Retinal pigment epithelial cell (primary cell): ENCODE measurements around the gene TMEM143.

Source experiments
- DNase-seq: peaks from one replicate; pipeline ENCODE4 v3.0.0-alpha.2; 2010; ENCODE audit warnings: low read depth
- H3K4me3 ChIP-seq: 2 replicates; pipeline ENCODE4 v1.5.1; 2011; ENCODE audit warnings: mild to moderate bottlenecking, low read length, control low read depth, moderate library complexity
- CTCF ChIP-seq: conservative IDR thresholded peaks from 2 replicates; pipeline ENCODE4 v1.5.1; 2011; ENCODE audit warnings: low read depth, low read length, control low read depth, inconsistent platforms

TMEM143 gene

GRCh38 chr19:48398375-48399235 is 34.9 kb upstream of the TMEM143 start:
- no peak for TF ChIP-seq CTCF
- DNase-seq = no peak
- peak overlapping the region; percentile 41 for H3K4me3 ChIP-seq

GRCh38 chr19:48398102-48398374 is 34.3 kb upstream of the TMEM143 start:
- no peak for TF ChIP-seq CTCF
- H3K4me3 ChIP-seq = peak overlapping the region; percentile 41
- DNase-seq = no peak

GRCh38 chr19:48397263-48398101 is 33.7 kb upstream of the TMEM143 start:
- TF ChIP-seq CTCF = no peak
- peak overlapping the region; percentile 41 for H3K4me3 ChIP-seq
- DNase-seq = no peak

GRCh38 chr19:48396824-48397176 is 33.1 kb upstream of the TMEM143 start:
- DNase-seq = no peak
- TF ChIP-seq CTCF = no peak
- no peak overlapping the region for H3K4me3 ChIP-seq

GRCh38 chr19:48396016-48396823 is 32.5 kb upstream of the TMEM143 start:
- no peak for TF ChIP-seq CTCF
- H3K4me3 ChIP-seq = no peak overlapping the region
- no peak for DNase-seq

- H3K4me3 ChIP-seq = no peak overlapping the region
- DNase-seq = no peak
- no peak for TF ChIP-seq CTCF
These were observed 31.8 kb upstream of the TMEM143 start for GRCh38 chr19:48395499-48395898.
